RWPE2 (cell line): ENCODE measurements around the gene BIRC6.

Source experiments
- ATAC-seq: fragments of 200-7000 bp; cut with Tn5 transposase; 3 replicates; pipeline ENCODE4 v1.9.1; 2021; ENCODE audit warnings: low read depth
- DNase-seq: peaks from one replicate; pipeline ENCODE4 v3.0.0-alpha.2; 2020; ENCODE audit warnings: low spot score
- H3K27ac ChIP-seq: fragments of 450-650 bp; 2 replicates; pipeline ENCODE4 v1.5.1; 2017; ENCODE audit warnings: mild to moderate bottlenecking; ENCODE audit not compliant: poor library complexity, severe bottlenecking
- H3K27me3 ChIP-seq: fragments of 250-450 bp; sonication (Bioruptor Pico); 2 replicates; pipeline ENCODE4 v1.5.1; 2021; ENCODE audit warnings: mild to moderate bottlenecking, moderate library complexity; ENCODE audit not compliant: insufficient read depth, poor library complexity, severe bottlenecking
- H3K36me3 ChIP-seq: fragments of 250-450 bp; sonication (Bioruptor Pico); 2 replicates; pipeline ENCODE4 v1.5.1; 2020; ENCODE audit warnings: low read depth, mild to moderate bottlenecking, moderate library complexity
- H3K4me1 ChIP-seq: fragments of 250-450 bp; sonication (Bioruptor Pico); 2 replicates; pipeline ENCODE4 v1.5.1; 2021; ENCODE audit warnings: mild to moderate bottlenecking, moderate library complexity; ENCODE audit not compliant: insufficient read depth, poor library complexity, severe bottlenecking
- H3K4me3 ChIP-seq: fragments of 250-450 bp; sonication (Bioruptor Pico); 2 replicates; pipeline ENCODE4 v1.5.1; 2021; ENCODE audit warnings: mild to moderate bottlenecking, moderate library complexity; ENCODE audit not compliant: severe bottlenecking
- H3K9me3 ChIP-seq: fragments of 250-450 bp; sonication (Bioruptor Pico); 2 replicates; pipeline ENCODE4 v1.5.1; 2021; ENCODE audit warnings: mild to moderate bottlenecking, moderate library complexity; ENCODE audit not compliant: severe bottlenecking
- TF ChIP-seq, protein P1 (sequence below): fragments of 450-650 bp; IDR thresholded peaks from one replicate; pipeline ENCODE4 v1.5.1; 2017; ENCODE audit warnings: mild to moderate bottlenecking, moderate library complexity; ENCODE audit not compliant: poor library complexity, severe bottlenecking

The BIRC6 gene

GRCh38 chr2:32491346-32491745 is 134.5 kb downstream of the BIRC6 start:
- TF ChIP-seq, protein P1, sequence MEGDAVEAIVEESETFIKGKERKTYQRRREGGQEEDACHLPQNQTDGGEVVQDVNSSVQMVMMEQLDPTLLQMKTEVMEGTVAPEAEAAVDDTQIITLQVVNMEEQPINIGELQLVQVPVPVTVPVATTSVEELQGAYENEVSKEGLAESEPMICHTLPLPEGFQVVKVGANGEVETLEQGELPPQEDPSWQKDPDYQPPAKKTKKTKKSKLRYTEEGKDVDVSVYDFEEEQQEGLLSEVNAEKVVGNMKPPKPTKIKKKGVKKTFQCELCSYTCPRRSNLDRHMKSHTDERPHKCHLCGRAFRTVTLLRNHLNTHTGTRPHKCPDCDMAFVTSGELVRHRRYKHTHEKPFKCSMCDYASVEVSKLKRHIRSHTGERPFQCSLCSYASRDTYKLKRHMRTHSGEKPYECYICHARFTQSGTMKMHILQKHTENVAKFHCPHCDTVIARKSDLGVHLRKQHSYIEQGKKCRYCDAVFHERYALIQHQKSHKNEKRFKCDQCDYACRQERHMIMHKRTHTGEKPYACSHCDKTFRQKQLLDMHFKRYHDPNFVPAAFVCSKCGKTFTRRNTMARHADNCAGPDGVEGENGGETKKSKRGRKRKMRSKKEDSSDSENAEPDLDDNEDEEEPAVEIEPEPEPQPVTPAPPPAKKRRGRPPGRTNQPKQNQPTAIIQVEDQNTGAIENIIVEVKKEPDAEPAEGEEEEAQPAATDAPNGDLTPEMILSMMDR = no peak
- ATAC-seq (no peak), DNase-seq (no peak)
- no peak overlapping the region for H3K27ac ChIP-seq
- no peak overlapping the region for H3K4me3 ChIP-seq
- H3K9me3 ChIP-seq = no peaks in the 10 kb centered on the region
- no peaks in the 10 kb centered on the region for H3K4me1 ChIP-seq
- peaks cover 85% of the 10 kb centered on the region for H3K36me3 ChIP-seq
- no peaks in the 10 kb centered on the region for H3K27me3 ChIP-seq

GRCh38 chr2:32495139-32495538 is 138.3 kb downstream of the BIRC6 start:
- Histone ChIP-seq H3K4me3 (no peak overlapping the region), H3K27ac (no peak overlapping the region), H3K4me1 (no peaks in the 10 kb centered on the region), H3K9me3 (no peaks in the 10 kb centered on the region), H3K36me3 (peaks cover 82% of the 10 kb centered on the region), H3K27me3 (no peaks in the 10 kb centered on the region)
- no peak for ATAC-seq
- no peak for DNase-seq
- TF ChIP-seq, protein P1 = no peak

GRCh38 chr2:32496662-32497061 is 139.8 kb downstream of the BIRC6 start:
- Histone ChIP-seq H3K27ac (no peak overlapping the region), H3K36me3 (peaks cover 77% of the 10 kb centered on the region), H3K9me3 (no peaks in the 10 kb centered on the region), H3K4me1 (no peaks in the 10 kb centered on the region), H3K27me3 (no peaks in the 10 kb centered on the region), H3K4me3 (no peak overlapping the region)
- DNase-seq (no peak), ATAC-seq (no peak)
- TF ChIP-seq, protein P1 = no peak

DNA sequence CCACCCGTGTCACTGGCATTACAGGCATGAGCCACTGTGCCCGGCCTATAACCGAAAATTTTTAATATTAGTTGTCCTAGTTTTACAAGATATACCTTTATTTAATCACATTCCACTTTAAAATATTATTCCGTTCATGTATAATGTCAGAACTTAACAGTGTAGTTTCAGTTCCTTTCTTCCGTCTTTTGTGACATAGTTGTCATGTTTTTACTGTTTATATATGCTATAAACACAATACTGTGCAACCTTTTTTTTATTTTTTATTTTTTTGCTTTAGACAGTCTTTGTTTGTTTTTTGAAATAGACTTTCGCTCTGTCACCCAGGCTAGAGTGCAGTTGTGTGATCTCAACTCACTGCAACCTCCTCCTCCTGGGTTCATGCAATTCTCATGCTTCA is 141.5 kb downstream of the BIRC6 start:
- DNase-seq = no peak
- Histone ChIP-seq H3K4me1 (no peaks in the 10 kb centered on the region), H3K9me3 (no peaks in the 10 kb centered on the region), H3K36me3 (peaks cover 80% of the 10 kb centered on the region), H3K27me3 (no peaks in the 10 kb centered on the region), H3K4me3 (no peak overlapping the region), H3K27ac (no peak overlapping the region)
- TF ChIP-seq, protein P1 = no peak
- no peak for ATAC-seq

DNA sequence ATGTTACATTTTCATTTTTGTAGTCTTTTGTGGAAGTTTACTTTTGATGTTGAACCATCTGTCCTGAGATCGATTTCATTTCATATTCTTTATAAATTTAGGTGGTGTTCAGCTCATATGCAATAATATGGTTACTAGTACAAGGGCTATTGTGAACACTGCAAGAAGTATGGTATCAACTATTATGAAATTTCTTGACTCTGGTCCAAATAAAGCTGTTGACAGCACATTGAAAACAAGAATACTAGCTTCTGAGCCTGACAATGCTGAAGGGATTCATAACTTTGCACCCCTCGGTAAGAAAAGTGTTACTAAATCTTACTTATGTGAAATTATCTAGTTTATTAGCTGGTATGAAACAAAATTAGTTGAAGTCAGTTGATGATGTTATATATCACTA is 146.1 kb downstream of the BIRC6 start:
- Histone ChIP-seq H3K4me3 (no peak overlapping the region), H3K27ac (no peak overlapping the region), H3K9me3 (no peaks in the 10 kb centered on the region), H3K36me3 (peaks cover 84% of the 10 kb centered on the region), H3K4me1 (no peaks in the 10 kb centered on the region), H3K27me3 (no peaks in the 10 kb centered on the region)
- no peak for DNase-seq
- ATAC-seq = no peak
- TF ChIP-seq, protein P1 = no peak
